Duodenal mucosa (tissue), 2 donors: ENCODE measurements around the gene CLEC16A.

Source experiments
- H3K27ac ChIP-seq: one replicate; pipeline ENCODE4 v1.7.0; 2013; ENCODE audit warnings: low read depth, low read length
- H3K27me3 ChIP-seq, 2 donors: one replicate each; pipeline ENCODE4 v1.7.0; 2013; ENCODE audit warnings: low read length in 2 of 2, control low read depth in 1 of 2; ENCODE audit not compliant: insufficient read depth in 2 of 2, control insufficient read depth in 1 of 2
- H3K36me3 ChIP-seq, 2 donors: one replicate each; pipeline ENCODE4 v1.7.0; 2013; ENCODE audit warnings: low read length in 2 of 2, control low read depth in 1 of 2; ENCODE audit not compliant: insufficient read depth in 2 of 2, control insufficient read depth in 1 of 2
- H3K4me1 ChIP-seq, 2 donors: one replicate each; pipeline ENCODE4 v1.7.0; 2013; ENCODE audit warnings: low read length in 2 of 2, control low read depth in 1 of 2; ENCODE audit not compliant: insufficient read depth in 2 of 2, control insufficient read depth in 1 of 2
- H3K4me3 ChIP-seq, 2 donors: one replicate each; pipeline ENCODE4 v1.7.0; 2013; ENCODE audit warnings: low read length in 2 of 2, low read depth in 1 of 2
- H3K9ac ChIP-seq, 2 donors: one replicate each; pipeline ENCODE4 v1.7.0; 2013; ENCODE audit warnings: low read length in 2 of 2, low read depth in 1 of 2
- H3K9me3 ChIP-seq, 2 donors: one replicate each; pipeline ENCODE4 v1.7.0; 2013; ENCODE audit warnings: low read length in 2 of 2, control low read depth in 1 of 2; ENCODE audit not compliant: control insufficient read depth in 1 of 2

The CLEC16A gene

GRCh38 chr16:10907757-10908045 is 36.7 kb upstream of the CLEC16A start:
- Histone ChIP-seq H3K36me3 (peaks cover 41 to 65% of the 10 kb centered on the region in 2 donors), H3K4me3 (no peak overlapping the region), H3K4me1 (no peaks in the 10 kb centered on the region), H3K9me3 (peaks cover 4% of the 10 kb centered on the region in 2 donors), H3K27me3 (no peaks in the 10 kb centered on the region), H3K9ac (no peak overlapping the region), H3K27ac (no peak overlapping the region)

GRCh38 chr16:10911267-10911666 is 33.1 kb upstream of the CLEC16A start:
- no peak overlapping the region for H3K9ac ChIP-seq
- H3K36me3 ChIP-seq = peaks cover 21 to 34% of the 10 kb centered on the region in 2 donors
- no peaks in the 10 kb centered on the region for H3K9me3 ChIP-seq
- peaks cover 6 to 11% of the 10 kb centered on the region in 2 donors for H3K4me1 ChIP-seq
- no peak overlapping the region for H3K27ac ChIP-seq
- H3K27me3 ChIP-seq = no peaks in the 10 kb centered on the region
- no peak overlapping the region for H3K4me3 ChIP-seq

- Histone ChIP-seq H3K9ac (no peak overlapping the region), H3K4me1 (peaks cover 15 to 17% of the 10 kb centered on the region in 2 donors), H3K4me3 (no peak overlapping the region), H3K9me3 (no peaks in the 10 kb centered on the region), H3K27me3 (no peaks in the 10 kb centered on the region), H3K27ac (peak overlapping the region; percentile 59), H3K36me3 (peaks cover 0 to 4% of the 10 kb centered on the region in 2 donors)
These were observed 27.8 kb upstream of the CLEC16A start for GRCh38 chr16:10916534-10916933.

GRCh38 chr16:10918294-10919002 is 25.9 kb upstream of the CLEC16A start:
- Histone ChIP-seq H3K9me3 (no peaks in the 10 kb centered on the region), H3K4me3 (peak overlapping the region in 1 of 2 donors; percentile 9), H3K9ac (no peak overlapping the region), H3K4me1 (peaks cover 17% of the 10 kb centered on the region in 2 donors), H3K27me3 (no peaks in the 10 kb centered on the region), H3K36me3 (peaks cover 14 to 18% of the 10 kb centered on the region in 2 donors), H3K27ac (no peak overlapping the region)

- Histone ChIP-seq H3K4me1 (peaks cover 17% of the 10 kb centered on the region in 2 donors), H3K9me3 (no peaks in the 10 kb centered on the region), H3K27ac (no peak overlapping the region), H3K4me3 (no peak overlapping the region), H3K9ac (no peak overlapping the region), H3K27me3 (no peaks in the 10 kb centered on the region), H3K36me3 (peaks cover 14 to 20% of the 10 kb centered on the region in 2 donors)
These were observed 25.4 kb upstream of the CLEC16A start for GRCh38 chr16:10919003-10919351.

- Histone ChIP-seq H3K27me3 (no peaks in the 10 kb centered on the region), H3K9ac (no peak overlapping the region), H3K4me1 (peaks cover 10 to 11% of the 10 kb centered on the region in 2 donors), H3K4me3 (no peak overlapping the region), H3K9me3 (no peaks in the 10 kb centered on the region), H3K36me3 (peaks cover 24 to 35% of the 10 kb centered on the region in 2 donors), H3K27ac (no peak overlapping the region)
These were observed 23.5 kb upstream of the CLEC16A start for GRCh38 chr16:10920726-10921427.

- H3K27ac ChIP-seq = no peak overlapping the region
These were observed 22.6 kb upstream of the CLEC16A start for GRCh38 chr16:10921536-10922327.

GRCh38 chr16:10922328-10923145 is 21.8 kb upstream of the CLEC16A start:
- Histone ChIP-seq H3K9ac (no peak overlapping the region), H3K9me3 (no peaks in the 10 kb centered on the region), H3K4me3 (no peak overlapping the region), H3K27ac (no peak overlapping the region), H3K36me3 (peaks cover 35 to 52% of the 10 kb centered on the region in 2 donors), H3K4me1 (peaks cover 5 to 11% of the 10 kb centered on the region in 2 donors), H3K27me3 (no peaks in the 10 kb centered on the region)

More at GRCh38 chr16:10921536-10922327, 22.6 kb upstream of the CLEC16A start:
- H3K9ac ChIP-seq = no peak overlapping the region
- H3K4me3 ChIP-seq = no peak overlapping the region
- H3K9me3 ChIP-seq = no peaks in the 10 kb centered on the region
- H3K4me1 ChIP-seq = peaks cover 5 to 11% of the 10 kb centered on the region in 2 donors
- no peaks in the 10 kb centered on the region for H3K27me3 ChIP-seq
- H3K36me3 ChIP-seq = peaks cover 28 to 44% of the 10 kb centered on the region in 2 donors

- no peak overlapping the region for H3K27ac ChIP-seq
- H3K9me3 ChIP-seq = no peaks in the 10 kb centered on the region
- peaks cover 5 to 11% of the 10 kb centered on the region in 2 donors for H3K4me1 ChIP-seq
- no peak overlapping the region for H3K9ac ChIP-seq
- H3K36me3 ChIP-seq = peaks cover 39 to 58% of the 10 kb centered on the region in 2 donors
- no peak overlapping the region for H3K4me3 ChIP-seq
- no peaks in the 10 kb centered on the region for H3K27me3 ChIP-seq
These were observed 21.2 kb upstream of the CLEC16A start for GRCh38 chr16:10923146-10923649.
